GM15510 (cell line): ENCODE results near the gene NDUFAF8.

ENCODE experiments used
- POLR2A ChIP-seq: IDR thresholded peaks from 3 replicates; pipeline ENCODE4 v1.6.1; 2011; ENCODE audit warnings: borderline replicate concordance; ENCODE audit not compliant: insufficient read length; ENCODE audit errors: extremely low read depth

Gene NDUFAF8

DNA sequence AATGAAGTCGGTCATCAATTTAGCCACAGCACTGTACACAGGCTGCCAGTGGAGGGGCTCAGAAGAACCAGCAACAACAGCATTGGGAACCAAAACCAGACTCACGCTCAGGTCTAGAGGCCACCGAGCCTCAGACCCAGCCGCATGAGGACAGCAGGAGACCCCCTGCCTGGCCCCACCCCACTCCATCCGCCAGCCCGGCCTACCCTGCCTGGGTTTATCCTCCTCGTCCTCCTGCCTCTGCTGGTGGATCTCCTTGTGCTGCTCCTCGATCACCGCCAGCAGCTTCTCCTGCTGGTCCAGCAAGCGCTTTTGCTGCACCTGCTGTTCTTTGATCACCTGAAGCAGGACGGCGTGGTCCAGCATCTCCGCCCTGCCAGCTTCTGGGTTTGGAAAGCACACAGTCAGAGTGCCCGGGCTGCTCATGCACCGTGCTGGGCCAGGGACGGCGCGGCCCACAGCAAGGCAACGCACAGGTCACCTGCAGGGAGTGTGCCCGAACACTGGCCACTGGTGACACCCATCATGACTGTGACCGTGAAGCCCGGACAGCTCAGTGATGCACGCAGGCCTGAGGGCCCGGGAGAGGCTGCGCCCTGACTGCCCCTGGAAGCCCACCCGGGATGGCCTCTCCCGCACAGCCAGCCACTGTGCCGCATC lies 7.7 kb downstream of the NDUFAF8 start:
- no peak for TF ChIP-seq POLR2A

DNA sequence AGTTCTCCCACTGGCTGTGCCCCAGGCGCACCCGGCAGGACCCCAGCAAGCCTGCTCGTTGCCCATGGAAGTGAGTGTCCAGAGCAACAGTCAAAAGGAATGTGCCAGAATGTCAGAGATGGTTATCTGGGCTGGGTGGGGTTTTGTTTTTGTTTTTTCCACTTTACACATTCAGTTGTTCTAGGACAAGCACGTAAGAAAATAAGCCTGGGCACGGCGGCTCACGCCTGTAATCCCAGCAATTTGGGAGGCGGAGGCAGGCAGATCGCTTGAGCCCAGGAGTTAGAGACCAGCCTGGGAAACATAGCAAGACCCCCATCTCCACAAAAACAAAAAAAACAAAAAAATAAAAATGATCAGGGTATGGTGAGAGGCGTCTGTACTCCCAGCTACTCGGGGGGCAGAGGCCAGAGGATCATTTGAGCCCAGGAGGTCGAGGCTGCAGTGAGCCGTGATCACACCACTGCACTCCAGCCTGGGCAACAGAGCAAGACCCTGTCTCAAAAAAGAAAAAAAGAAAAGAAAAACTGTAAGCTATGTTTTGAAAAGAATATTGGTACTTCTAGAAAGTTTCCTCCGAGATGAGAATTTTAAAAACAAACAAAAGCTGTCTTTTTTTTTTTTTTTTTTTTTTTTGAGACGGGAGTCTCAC lies 8.3 kb downstream of the NDUFAF8 start:
- TF ChIP-seq POLR2A: no peak

GRCh38 chr17:81248649-81249048 lies 9.5 kb downstream of the NDUFAF8 start:
- no peak for TF ChIP-seq POLR2A

- TF ChIP-seq POLR2A: no peak
Observed at GRCh38 chr17:81249223-81250040, 10.3 kb downstream of the NDUFAF8 start.

DNA sequence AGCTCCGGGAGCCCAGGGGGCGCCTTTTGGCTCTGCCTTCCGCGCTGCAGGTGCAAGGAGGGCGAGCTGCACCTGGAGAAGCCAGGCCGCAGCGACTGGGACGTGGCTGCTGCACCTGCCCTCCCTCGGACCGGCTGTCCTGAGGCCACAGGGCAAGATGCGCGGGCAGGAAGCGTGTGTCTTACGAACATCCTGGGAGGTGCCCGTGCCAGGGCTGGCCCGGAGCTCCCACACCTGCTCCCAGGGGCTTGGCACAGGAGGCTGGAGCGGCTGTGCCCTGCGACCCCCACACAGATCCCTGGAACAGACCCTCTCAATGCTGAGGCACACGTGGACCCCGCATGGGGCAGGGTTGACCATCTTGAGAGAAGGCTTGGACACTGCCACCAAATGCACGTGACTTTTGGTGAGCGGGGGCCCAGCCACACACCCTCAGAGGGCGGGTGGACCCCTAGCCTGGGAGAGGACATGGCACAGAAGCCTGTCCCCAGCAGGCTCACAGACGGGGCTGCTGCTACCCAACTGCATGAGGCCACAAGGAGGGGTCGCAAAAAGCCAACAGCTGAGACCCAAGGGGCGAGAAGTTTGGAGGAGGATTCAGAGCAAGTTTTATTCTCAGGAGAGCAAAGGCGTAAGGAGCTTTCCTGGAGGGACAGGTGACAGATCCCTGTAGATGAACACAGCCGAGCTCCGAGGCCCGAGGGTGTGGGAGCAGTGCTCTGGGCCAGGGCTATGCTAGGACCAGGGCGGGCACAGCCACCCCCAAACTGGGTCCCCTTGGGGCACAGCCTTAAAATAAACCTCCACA lies 11.4 kb downstream of the NDUFAF8 start:
- TF ChIP-seq POLR2A: no peak

DNA sequence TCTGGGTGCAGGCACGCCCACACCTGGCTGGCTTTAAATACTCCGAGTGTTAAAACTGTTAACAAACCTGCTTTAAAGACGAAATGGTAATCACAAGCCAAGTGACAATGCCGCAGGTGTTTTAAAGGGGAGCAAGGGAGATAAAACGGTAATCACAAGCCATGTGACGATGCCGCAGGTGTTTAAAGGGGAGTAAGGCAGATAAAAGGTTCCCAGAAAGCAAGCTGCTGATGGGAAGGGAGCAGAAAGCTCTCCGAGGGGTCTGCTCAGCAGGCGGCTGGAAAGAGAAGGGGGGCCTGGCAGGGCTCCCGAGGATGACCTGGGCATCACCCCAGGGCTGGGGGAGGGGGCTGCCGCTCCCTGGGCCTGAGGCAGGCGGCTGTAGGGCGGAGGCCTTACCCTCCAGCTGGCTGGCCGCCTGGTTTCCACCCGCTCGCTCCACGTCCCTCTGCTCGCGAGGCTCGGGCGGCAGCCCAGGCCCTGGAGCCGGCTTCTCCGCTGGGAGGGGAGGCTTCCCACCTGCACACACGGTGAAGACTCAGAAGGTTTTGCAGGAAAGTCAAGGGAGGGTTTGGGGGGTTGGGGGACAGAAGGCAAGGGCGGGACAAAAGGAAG lies 12.1 kb downstream of the NDUFAF8 start:
- no peak for TF ChIP-seq POLR2A

- no peak for TF ChIP-seq POLR2A
Observed at GRCh38 chr17:81251709-81252301, 12.7 kb downstream of the NDUFAF8 start.

- no peak for TF ChIP-seq POLR2A
Observed at GRCh38 chr17:81252326-81252986, 13.3 kb downstream of the NDUFAF8 start.

- TF ChIP-seq POLR2A: no peak
Observed at GRCh38 chr17:81252987-81253329, 13.8 kb downstream of the NDUFAF8 start.

DNA sequence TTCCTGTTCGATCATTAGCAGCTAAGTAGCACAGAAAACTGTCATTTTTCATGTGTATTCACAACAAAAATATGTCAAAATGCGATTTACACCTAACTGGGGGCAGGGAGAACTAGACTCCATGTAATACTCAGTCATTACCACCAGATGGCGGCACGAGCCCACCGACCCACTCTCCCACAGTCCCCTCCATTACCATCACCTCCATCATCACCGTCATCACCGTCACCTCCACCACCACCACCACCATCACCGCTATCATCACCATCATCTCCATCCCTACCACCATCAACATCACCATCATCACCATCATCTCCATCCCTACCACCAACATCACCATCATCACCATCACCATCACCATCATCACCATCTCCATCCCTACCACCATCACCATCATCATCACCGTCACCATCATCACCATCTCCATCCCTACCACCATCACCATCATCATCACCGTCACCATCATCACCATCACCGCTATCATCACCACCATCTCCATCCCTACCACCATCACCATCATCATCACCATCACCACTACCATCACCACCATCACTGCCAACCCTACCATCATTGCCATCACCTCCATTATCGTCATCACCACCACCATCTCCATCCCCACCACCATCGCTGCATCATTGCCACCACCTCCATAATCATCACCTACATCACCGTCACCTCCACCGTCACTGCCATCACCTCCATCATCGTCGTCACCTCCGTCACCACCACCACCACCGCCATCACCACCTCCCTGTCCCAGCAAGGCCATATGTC lies 14.4 kb downstream of the NDUFAF8 start:
- no peak for TF ChIP-seq POLR2A

GRCh38 chr17:81254955-81255717 lies 16.0 kb downstream of the NDUFAF8 start:
- no peak for TF ChIP-seq POLR2A

- TF ChIP-seq POLR2A: no peak
Observed at GRCh38 chr17:81256616-81257015, 17.5 kb downstream of the NDUFAF8 start.

GRCh38 chr17:81257533-81257932 lies 18.4 kb downstream of the NDUFAF8 start:
- no peak for TF ChIP-seq POLR2A

DNA sequence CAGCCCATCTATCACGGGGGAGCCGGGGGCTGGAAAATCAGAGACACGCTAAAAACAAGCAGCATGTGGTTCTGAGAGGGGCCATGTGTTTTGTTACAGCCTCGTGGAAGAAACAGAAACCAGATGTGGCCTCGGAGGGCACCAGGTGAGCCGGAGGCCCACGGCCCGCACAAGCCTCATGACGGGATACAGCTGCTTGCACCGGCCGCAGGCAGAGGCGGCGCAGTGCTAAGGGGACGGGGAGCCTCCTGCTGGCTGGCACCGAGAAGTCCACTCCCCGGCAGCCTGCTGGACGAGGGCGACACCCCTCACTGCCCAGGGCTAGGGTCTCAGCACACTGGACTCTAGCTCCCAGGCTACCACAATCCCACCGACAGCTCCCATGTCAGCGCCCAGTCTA lies 19.2 kb downstream of the NDUFAF8 start:
- no peak for TF ChIP-seq POLR2A
